Ovary (tissue), 3 donors: Measurements from ENCODE around the gene PPIAL4G.
"Not testable (repeated sequence)": the region's sequence is repeated elsewhere in the genome, so short reads cannot be mapped to it uniquely, and the experiment has no call there.

Source experiments
- CTCF ChIP-seq, 3 donors: fragments of 450-650 bp in 2 of 3; fragments of 200-600 bp in 1 of 3; IDR thresholded peaks; one replicate each; pipeline versions ENCODE4 v1.5.1 to v1.8.0; 2016 to 2022; ENCODE audit warnings: antibody characterized with exemption in 3 of 3, mild to moderate bottlenecking in 1 of 3
- EP300 ChIP-seq: sonication (generic); formaldehyde crosslinking; IDR thresholded peaks from one replicate; pipeline ENCODE4 v1.6.1; 2017; ENCODE audit warnings: antibody characterized with exemption
- POLR2A ChIP-seq: fragments of 450-650 bp; IDR thresholded peaks from one replicate; pipeline ENCODE4 v1.6.1; 2017; ENCODE audit warnings: antibody characterized with exemption, mild to moderate bottlenecking, moderate library complexity
- donor health status: DM: no; HTN: no; CAD: no.

- not testable (repeated sequence) for TF ChIP-seq CTCF (IDR thresholded peaks at IDR 0.05); POLR2A; EP300
Observed at GRCh38 chr1:148514310-148514709, 31.2 kb upstream of the PPIAL4G start.
